Measurements from ENCODE around the gene UBE2O.

The UBE2O gene

DNA sequence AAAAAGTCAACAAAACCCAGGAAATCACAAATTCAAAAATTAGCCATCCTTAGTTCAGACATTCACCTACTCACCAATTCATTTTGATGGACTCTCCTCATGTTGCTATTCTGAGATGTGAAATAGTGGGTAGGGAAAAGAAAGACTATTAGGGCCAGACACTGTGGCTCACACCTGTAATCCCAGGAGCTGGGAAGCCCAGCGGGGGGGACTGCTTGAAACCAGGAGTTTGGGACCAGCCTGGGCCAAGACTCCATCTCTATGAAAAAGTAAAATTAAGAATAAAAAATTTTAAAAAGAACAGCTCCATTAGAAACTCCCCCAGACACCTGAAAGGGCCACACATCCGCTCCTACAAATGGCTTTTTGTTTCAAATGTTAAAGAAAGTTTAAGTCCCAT lies 21.4 kb downstream of the UBE2O start:
- TF ChIP-seq GATA3 (IDR thresholded peaks at IDR 0.05; ENCODE audit: low read depth, low read length) (no peak), GATA2 (IDR thresholded peaks at IDR 0.05; ENCODE audit: low read depth, low read length) (no peak)

DNA sequence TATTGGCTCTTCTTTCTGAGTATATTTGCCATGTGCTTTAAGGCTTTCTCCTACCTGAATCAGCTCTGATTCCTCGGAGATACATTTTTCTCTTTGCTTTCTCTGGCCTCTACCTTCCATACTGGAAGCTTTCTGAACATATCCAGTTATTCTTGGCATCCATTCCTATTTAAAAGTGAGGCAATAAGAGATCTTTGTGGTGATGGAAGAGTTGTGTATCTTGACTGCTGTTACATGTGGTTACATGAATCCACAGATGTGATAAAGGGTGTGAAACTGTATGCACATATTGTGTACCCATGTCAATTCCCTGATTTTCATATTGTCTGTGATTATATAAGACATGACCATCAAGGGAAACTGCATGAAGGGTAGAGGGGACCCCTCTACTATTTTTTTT lies 24.4 kb downstream of the UBE2O start:
- no peak for TF ChIP-seq GATA3 (IDR thresholded peaks at IDR 0.05; ENCODE audit: low read depth, low read length)
- TF ChIP-seq GATA2 (IDR thresholded peaks at IDR 0.05; ENCODE audit: low read depth, low read length): no peak

DNA sequence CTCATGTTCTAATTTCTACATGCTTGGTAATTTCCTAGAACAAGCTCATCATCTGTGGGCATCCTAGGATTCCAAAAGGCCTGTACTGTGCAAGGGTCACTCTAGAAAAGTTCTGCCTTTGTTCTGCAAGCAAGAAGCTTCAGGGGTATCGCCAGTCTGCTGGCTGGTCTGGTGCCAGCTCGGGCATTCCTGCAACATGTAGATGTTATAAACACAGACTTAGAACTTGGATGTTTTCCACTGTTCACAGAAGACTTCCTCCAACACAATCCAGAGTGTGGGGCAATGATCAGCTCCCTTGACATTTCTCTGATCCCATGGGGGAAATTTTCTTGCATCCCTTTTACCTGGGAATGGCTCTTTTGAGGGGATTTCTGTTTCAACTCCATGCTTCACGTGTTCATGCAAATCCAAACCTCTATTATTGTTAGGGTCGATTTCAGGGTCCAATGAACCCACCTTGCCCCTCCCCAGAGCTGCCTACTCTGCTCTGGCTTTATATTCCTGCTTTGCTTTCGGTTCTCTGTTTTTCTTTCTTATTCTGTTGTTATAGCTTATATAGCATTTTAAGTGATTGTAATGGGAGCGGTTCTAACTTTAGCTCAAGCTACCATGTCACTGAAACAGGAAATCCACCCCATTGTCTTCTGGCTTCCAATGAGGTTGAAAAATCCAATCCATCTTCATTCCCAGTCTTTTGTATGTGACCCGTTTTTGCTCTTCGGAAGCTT lies 25.3 kb downstream of the UBE2O start:
- TF ChIP-seq GATA2 (IDR thresholded peaks at IDR 0.05; ENCODE audit: low read depth, low read length) (no peak), GATA3 (IDR thresholded peaks at IDR 0.05; ENCODE audit: low read depth, low read length) (no peak)

DNA sequence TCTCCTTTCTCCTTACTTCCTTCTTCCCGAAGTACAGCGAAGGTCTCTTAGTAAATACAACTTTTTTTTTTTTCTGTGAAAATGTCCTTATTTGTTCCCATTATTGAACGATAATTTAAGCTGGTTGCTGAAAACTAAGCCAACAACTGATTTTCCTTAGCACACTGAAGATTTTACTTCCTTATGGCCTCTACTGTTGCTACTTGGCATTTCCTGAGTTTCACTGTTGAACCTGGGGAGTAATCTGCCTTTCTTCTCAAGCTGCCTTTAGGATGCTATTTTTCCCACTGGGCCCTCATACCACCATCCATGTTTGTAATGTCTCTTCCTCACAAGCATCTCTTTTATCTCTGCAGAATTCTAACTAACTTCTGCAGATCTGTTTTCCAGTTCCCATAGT lies 26.1 kb downstream of the UBE2O start:
- no peak for TF ChIP-seq GATA2 (IDR thresholded peaks at IDR 0.05; ENCODE audit: low read depth, low read length)
- TF ChIP-seq GATA3 (IDR thresholded peaks at IDR 0.05; ENCODE audit: low read depth, low read length): no peak

DNA sequence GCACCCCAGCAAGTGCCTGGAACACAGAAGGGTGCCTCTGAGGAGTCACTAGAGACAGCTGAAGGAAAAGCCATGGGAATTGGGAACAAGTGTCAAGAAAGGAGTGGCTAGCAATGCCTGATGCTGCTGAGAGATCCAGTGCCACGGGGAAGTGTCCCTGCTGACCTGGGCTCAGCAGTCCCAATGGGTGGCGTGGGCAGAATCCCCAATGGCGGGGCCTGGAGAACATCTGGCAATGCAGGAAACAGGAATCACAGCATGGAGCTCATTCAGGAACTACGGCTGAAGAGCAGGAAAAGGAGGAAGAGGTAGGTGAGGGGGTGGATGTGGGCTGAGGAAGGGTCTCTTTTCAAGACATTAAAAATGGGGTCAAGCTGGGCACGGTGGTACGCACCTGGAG lies 30.1 kb downstream of the UBE2O start:
- TF ChIP-seq GATA2 (IDR thresholded peaks at IDR 0.05; ENCODE audit: low read depth, low read length) (no peak), GATA3 (IDR thresholded peaks at IDR 0.05; ENCODE audit: low read depth, low read length) (no peak)

DNA sequence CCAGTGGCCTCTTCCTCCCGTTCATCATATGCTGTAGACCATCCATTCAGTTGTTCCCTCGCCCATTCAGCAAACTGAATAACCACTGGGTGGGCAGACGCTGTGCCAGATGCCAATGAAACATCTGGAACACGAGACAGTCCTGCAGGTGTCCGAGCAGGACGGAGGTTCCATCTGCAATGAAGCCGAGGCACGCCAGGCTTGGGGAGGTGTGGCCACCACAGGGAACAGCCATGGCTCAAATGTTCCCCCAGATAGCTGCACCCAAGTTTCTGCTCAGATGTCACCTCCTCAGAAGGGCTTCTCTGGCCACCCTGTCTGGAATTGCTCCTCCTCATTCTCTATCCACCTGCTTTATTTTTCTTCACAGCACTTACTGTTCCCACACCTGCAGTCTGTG lies 30.5 kb downstream of the UBE2O start:
- TF ChIP-seq GATA2 (IDR thresholded peaks at IDR 0.05; ENCODE audit: low read depth, low read length) (no peak), GATA3 (IDR thresholded peaks at IDR 0.05; ENCODE audit: low read depth, low read length) (no peak)

DNA sequence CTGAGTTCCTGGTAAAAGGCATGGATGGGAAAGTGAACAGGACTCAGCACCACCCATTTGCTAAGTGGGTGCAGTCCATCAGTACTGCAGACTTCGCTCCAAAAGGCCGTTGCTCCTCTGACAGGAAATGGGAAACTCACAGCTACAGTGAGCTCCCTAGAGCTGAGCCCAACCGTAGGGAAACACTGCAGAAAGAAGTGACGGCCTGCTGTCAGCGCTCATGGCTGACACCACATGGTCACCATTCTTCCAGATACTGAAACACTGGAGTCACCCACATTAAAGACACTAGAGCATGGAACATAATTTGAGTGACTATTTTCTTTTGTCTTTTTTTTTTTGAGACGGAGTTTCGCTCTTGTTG lies 31.9 kb downstream of the UBE2O start:
- TF ChIP-seq GATA3 (IDR thresholded peaks at IDR 0.05; ENCODE audit: low read depth, low read length) (no peak), GATA2 (IDR thresholded peaks at IDR 0.05; ENCODE audit: low read depth, low read length) (no peak)

DNA sequence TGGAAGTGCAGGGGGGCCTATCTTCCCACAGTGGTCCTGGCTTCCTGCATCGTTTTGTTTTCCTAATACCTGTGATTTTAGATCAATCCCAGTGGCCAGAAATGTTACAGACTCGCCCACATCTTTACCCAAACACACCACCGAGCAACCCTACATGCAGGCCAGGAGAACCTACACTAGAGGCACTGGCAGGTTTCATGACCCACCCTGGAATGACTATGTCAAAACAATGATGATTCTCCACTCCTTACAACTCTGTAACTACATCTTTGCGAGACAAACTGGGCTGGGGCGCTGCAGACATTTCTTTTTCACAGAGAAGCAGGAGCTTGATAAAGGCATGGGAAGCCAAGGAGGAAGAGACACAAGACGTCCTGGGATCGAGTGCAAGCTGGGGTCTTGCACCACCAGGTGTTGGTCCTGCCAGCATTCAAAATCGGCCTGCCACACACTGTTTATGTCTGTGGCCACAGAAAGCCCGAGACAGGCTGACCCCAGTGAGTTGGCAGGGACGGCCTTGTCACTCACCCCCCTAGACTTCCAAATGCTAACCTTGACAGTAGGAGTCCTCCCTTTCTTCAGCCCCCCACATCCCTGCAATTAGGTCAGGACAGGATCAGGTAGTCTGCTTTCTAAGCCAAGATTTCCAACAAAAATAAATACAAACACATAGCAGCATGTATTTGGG lies 32.5 kb downstream of the UBE2O start:
- TF ChIP-seq GATA3 (IDR thresholded peaks at IDR 0.05; ENCODE audit: low read depth, low read length) (no peak), GATA2 (IDR thresholded peaks at IDR 0.05; ENCODE audit: low read depth, low read length) (no peak)

DNA sequence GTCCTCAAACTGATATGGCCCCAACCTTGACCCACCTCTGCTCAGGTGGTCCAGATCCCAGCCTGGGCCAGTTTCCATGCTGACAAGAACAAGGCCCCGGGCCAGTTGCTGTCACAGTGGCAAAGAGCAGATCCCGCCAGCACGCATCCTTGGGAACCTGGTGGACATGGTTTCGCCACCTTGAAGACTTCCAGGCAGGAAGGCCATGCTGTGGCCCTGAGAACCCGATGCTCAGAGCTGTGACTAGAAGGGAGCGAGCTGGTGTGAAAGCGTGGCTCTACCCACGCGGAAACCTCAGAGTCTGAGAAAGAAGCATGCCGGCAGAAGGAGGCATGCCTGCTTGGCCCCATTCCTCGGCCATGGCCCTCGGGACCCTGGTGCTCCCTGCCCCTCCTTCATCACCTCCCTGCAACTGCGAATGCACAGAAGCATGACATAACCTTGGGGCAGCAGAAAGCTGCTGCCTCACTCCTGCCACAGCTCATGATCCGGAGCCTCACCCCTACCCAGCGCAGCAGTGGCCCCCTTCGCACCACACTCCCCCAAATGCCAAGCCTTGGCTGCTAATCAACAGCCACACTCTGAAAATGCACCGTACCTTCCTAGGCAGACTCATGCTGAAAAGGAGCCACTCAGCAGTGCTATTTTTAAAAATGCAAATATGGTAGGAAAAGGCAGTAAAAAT lies 33.2 kb downstream of the UBE2O start:
- TF ChIP-seq GATA2 (IDR thresholded peaks at IDR 0.05; ENCODE audit: low read depth, low read length) (no peak), GATA3 (IDR thresholded peaks at IDR 0.05; ENCODE audit: low read depth, low read length) (no peak)

DNA sequence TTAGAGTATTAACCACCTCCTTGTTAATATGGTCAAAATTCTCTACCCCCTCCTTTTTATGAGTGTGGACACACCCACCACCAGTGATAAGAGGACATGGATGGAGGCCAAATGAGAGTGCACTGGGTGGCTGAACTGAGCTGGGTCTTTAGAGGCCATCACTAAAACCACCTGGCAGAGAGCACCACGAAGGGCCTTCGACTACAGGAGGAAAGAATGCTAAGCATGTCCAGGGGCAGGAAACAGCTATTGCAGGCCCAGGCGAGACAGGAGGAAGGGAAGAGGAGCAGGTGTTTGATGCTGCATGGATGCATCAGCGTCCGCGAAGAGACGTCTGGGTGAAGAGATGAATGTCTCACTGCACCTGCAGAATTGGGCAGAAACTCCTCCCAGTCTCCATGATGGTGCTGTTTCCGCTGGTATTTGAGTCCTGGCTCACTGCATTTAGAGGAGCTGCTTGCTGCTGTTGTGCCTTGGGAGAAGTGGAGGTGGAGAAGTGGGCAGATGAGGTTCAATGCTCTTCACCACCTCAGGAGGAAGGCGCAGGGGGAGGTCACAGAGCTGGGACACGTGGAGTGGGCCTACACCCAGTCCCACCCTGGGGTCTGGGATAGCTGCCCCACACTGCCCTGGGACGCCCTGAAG lies 35.3 kb downstream of the UBE2O start:
- TF ChIP-seq GATA2 (IDR thresholded peaks at IDR 0.05; ENCODE audit: low read depth, low read length) (no peak), GATA3 (IDR thresholded peaks at IDR 0.05; ENCODE audit: low read depth, low read length) (no peak)

DNA sequence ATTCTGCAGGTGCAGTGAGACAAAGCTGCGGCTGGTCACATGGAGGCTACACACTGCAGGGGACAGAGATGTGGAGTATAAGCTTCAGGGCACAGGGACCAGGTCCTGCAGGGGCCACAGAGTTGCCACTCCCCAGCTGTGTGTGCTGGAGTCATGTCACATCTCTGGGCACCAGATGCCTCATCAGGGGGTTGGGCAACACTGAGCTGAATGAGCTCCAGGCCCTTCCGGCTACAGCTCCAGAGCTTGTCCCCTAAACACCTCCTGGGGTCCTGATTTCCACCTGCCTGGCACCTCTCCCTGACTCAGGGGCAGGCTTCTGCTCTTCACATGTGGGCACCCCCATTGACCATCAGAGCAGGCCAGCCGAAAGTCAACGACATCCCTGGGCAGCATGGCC lies 36.1 kb downstream of the UBE2O start:
- TF ChIP-seq GATA3 (IDR thresholded peaks at IDR 0.05; ENCODE audit: low read depth, low read length): no peak
- no peak for TF ChIP-seq GATA2 (IDR thresholded peaks at IDR 0.05; ENCODE audit: low read depth, low read length)

DNA sequence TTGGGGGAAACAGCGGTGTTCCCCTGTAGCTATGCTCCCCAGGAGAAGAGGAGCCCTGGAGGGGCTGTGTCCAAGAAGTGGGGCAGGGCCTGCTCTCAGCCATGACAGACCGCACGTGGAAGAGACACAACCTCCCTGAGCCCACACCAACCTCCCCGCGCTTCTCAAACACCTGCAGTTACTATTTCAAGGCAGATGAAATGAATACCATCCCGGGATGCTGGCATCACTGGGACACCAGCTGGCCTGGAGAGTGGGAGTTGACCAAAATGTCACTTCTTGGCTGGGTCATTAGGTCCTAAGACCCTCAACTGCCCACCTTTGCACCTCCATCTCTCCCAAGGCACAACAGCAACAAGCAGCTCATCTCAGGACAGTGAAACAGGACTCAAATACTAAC lies 36.5 kb downstream of the UBE2O start:
- TF ChIP-seq GATA2 (IDR thresholded peaks at IDR 0.05; ENCODE audit: low read depth, low read length): no peak
- TF ChIP-seq GATA3 (IDR thresholded peaks at IDR 0.05; ENCODE audit: low read depth, low read length): no peak

DNA sequence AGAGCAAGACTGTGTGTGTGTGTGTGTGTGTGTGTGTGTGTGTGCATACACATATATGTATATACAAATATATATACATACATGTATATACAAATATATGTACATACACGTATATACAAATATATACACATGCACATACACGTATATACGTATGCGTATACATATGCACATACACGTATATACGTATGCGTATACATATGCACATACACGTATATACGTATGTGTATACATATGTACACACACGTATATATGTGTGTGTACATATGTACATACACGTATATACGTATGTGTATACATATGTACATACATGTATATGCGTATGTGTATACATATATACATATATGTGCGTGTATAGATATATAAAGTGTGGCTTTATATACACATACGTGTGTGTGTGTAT lies 37.2 kb downstream of the UBE2O start:
- TF ChIP-seq GATA2 (IDR thresholded peaks at IDR 0.05; ENCODE audit: low read depth, low read length): no peak
- TF ChIP-seq GATA3 (IDR thresholded peaks at IDR 0.05; ENCODE audit: low read depth, low read length): no peak
